GM12891 (cell line): ENCODE results near the gene GNG2.

ENCODE experiments used
- DNase-seq: peaks from one replicate; pipeline ENCODE4 v3.0.0; 2011; ENCODE audit warnings: low spot score; ENCODE audit not compliant: insufficient read length
- FAIRE-seq: peaks from 2 replicates; lab custom pipeline; 2011; peaks lifted over from hg19 to GRCh38; lab: Jason Lieb, UNC
- PAX5 ChIP-seq: IDR thresholded peaks from 2 replicates; pipeline ENCODE4 v1.6.1; 2011; ENCODE audit warnings: low read length, moderate library complexity, mild to moderate bottlenecking; ENCODE audit not compliant: insufficient read depth, severe bottlenecking
- POLR2A ChIP-seq: IDR thresholded peaks from 2 replicates; pipeline ENCODE4 v1.6.1; 2011; ENCODE audit warnings: low read depth, low read length, control low read depth
- POLR2AphosphoS5 ChIP-seq: IDR thresholded peaks from 2 replicates; pipeline ENCODE4 v1.6.1; 2011; ENCODE audit warnings: low read depth, low read length, control low read depth
- POU2F2 ChIP-seq: IDR thresholded peaks from 2 replicates; pipeline ENCODE4 v1.6.1; 2011; ENCODE audit warnings: low read depth, mild to moderate bottlenecking, control low read depth, low read length, moderate library complexity
- SPI1 ChIP-seq: IDR thresholded peaks from 2 replicates; pipeline ENCODE4 v1.6.1; 2011; ENCODE audit warnings: low read depth, low read length, control low read depth
- TAF1 ChIP-seq: IDR thresholded peaks from 2 replicates; pipeline ENCODE4 v1.6.1; 2011; ENCODE audit warnings: low read depth, low read length, control low read depth

Gene GNG2

DNA sequence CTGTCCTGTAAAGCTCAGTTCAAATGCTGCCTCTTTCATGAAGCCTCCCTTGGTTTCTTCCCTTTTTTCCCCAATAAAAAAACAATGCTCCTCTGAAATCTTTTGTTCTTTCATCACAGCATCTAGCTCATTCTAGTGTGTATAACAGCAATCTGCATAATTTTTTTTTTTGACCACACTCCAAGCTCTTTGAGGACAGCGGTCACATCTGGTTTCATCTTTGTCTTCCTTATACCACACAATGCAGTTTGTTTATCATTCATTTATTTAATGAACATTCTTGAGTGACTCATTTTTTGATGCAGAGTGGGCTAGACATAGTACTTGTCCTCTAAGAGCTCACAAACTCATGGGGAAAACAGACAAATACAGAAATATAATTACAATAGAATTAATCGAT, 7.3 kb downstream of the GNG2 start:
- TF ChIP-seq TAF1 (no peak), POLR2AphosphoS5 (no peak), PAX5 (no peak), POLR2A (no peak), POU2F2 (no peak), SPI1 (no peak)
- no peak for FAIRE-seq
- no peak for DNase-seq

- FAIRE-seq (peak; percentile 75), DNase-seq (no peak)
Observed at GRCh38 chr14:51868405-51868804, 8.0 kb downstream of the GNG2 start.

GRCh38 chr14:51869411-51870100, 9.1 kb downstream of the GNG2 start:
- DNase-seq (no peak), FAIRE-seq (no peak)
- TF ChIP-seq POLR2A (no peak), TAF1 (no peak), PAX5 (no peak), POLR2AphosphoS5 (no peak), POU2F2 (no peak), SPI1 (no peak)

More at GRCh38 chr14:51868405-51868804, 8.0 kb downstream of the GNG2 start:
- TF ChIP-seq POLR2AphosphoS5 (no peak), TAF1 (no peak), POU2F2 (no peak), PAX5 (no peak), SPI1 (no peak), POLR2A (no peak)

DNA sequence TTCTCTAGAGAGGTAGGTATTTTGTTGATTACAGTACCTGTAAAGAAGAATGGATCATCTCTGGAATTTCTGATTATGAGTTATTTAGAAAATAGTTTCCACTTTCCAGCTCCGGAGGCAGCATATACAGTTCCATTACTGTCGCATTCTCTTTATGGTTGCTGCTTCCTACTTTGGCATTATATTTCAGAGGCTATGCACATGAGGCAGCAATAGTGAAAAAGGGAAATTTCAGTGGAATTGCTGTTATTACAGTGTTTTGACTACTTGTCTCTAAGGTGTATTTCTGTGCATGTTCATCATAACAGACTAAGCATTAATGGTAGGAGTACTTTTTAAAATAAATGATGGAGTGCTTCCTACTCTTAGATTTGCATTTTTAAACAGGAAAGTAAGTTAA, 10.2 kb downstream of the GNG2 start:
- TF ChIP-seq PAX5 (no peak), TAF1 (no peak), SPI1 (no peak), POLR2AphosphoS5 (no peak), POU2F2 (no peak), POLR2A (no peak)
- FAIRE-seq (no peak), DNase-seq (no peak)

DNA sequence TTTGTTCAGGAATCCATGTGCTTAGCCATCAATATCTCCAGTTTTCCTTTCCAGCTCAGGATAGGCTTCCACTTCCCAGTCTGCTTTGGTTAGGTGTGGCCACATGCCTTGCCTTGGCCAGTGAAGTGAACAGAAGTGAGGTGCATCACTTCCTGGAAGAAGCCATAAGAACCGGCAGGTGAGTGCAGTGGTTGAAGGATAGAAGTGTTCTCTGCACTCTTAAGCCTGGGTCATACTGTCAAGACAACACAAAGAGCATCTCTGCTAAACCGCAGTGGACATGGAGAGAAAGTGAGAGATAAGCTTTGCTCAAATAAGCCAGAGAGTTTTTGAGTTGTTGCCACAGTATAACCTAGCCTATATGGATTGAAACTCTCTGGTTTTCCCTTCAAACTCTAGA, 11.4 kb downstream of the GNG2 start:
- no peak for TF ChIP-seq POLR2AphosphoS5
- TF ChIP-seq TAF1: no peak
- TF ChIP-seq PAX5: no peak
- no peak for TF ChIP-seq SPI1
- no peak for TF ChIP-seq POLR2A
- no peak for TF ChIP-seq POU2F2
- peak; percentile 87 for FAIRE-seq
- DNase-seq: no peak

DNA sequence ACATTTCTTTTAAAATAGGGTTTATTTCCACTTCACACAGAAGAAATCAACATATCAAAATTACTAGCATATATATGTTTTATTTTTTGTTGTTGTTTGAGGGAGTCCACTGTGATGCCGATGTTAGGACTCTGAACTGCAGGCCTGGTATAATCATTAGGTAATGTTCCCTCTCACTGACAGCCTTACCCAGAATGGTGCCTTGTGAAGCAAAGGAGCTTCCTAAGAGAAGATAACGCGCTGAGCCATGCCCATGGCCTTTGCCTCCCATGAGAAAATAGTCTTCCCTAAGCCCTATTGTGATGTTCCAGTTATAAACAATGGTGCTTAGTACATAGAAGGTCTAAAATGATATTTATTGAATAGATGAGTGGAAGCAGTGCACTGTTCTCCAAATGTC, 12.0 kb downstream of the GNG2 start:
- no peak for FAIRE-seq
- TF ChIP-seq TAF1 (no peak), POLR2A (no peak), PAX5 (no peak), POLR2AphosphoS5 (no peak), SPI1 (no peak), POU2F2 (no peak)
- no peak for DNase-seq

- DNase-seq (no peak), FAIRE-seq (peak; percentile 96)
- TF ChIP-seq TAF1: no peak
- peak; percentile 83 for TF ChIP-seq SPI1
- TF ChIP-seq POU2F2: peak; percentile 52
Observed at GRCh38 chr14:51873221-51873893, 12.9 kb downstream of the GNG2 start.

- TF ChIP-seq POLR2A (no peak), POLR2AphosphoS5 (no peak), SPI1 (no peak), POU2F2 (no peak), PAX5 (no peak), TAF1 (no peak)
- peak; percentile 80 for FAIRE-seq
- no peak for DNase-seq
Observed at GRCh38 chr14:51877810-51878209, 17.4 kb downstream of the GNG2 start.

DNA sequence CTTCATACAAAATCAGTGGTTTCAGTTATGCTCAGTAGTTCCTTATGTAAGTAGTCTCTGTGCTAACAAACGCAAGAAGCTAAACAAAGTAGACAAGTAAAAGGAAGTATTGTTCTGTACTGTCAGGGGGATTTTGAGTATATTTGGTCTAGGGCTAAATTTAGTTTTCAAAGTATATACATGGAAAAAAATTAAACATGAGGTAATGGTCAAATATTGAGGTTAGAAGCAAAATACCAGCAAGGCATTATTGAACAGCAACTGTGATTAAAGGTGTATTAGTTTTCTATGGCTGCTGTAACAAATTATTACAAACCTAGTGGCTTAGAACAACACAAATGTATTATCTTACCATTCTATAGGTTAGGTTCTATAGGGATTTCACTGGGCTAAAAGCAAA, 18.8 kb downstream of the GNG2 start:
- no peak for DNase-seq
- TF ChIP-seq POU2F2 (no peak), SPI1 (no peak), TAF1 (no peak), PAX5 (no peak), POLR2AphosphoS5 (no peak), POLR2A (no peak)
- peak; percentile 93 for FAIRE-seq

DNA sequence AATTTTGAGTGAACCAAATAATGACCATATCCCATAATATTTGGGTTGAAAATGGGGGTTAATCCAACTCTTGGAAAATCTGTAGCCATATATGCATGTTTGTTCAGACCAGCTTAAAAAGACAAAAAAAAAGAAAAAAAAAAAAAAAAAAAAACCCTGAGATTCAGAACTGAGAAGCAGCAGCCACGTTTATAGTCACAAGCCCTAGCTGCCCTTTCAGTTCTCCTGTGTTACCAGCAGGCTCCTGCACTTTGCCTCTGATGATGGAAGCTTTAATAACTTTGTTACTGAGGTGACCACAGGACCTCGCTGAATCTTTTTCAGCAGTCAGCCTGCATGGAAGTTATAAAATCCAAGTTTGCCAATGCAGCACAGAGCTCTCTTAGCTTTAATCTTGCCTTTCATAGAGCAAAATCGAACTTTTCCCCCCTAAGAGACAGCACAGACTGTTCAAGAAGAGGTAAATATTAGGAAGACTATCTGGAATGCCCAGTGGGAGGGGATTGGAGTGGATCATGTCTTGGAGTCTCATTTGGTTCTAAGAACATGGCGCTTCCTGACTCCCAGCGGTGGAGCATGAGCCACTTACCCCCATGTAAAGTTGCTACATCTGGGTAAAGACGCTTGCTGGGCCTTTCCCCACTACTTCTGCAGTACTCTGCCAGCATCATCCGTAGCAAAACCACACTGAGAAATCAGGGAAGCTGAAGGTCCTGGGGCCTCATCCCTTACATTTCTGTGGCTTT, 20.6 kb downstream of the GNG2 start:
- TF ChIP-seq SPI1 (peak; percentile 66), POLR2A (no peak), POU2F2 (no peak), TAF1 (0 out of 2 replicates have a peak, but pooled peaks have one; percentile 28)
- FAIRE-seq: peak; percentile 82
- no peak for DNase-seq
